ENCODE measurements around the gene SYK. TPM values are rescaled to one million over a fixed set of nuclear protein-coding genes. Genes with fewer than 3 reads are reported as not detected.

Gene SYK
- total and polyA plus RNA-seq, 2 of the 4 experiments (the other 2 are of a cell fraction): not detected

- no peak for DNase-seq
- Histone ChIP-seq H2BK15ac (ENCODE audit: low read depth, low read length) (no peak overlapping the region), H3K27me3 (ENCODE audit: control insufficient read depth, insufficient read depth, low read length) (peaks cover 18% of the 10 kb centered on the region), H2BK120ac (ENCODE audit: low read depth, low read length) (no peak overlapping the region), H2AK5ac (ENCODE audit: low read depth, low read length) (no peak overlapping the region), H3K9ac (ENCODE audit: low read depth, low read length) (no peak overlapping the region), H2AFZ (replicated peaks; ENCODE audit: low read length, poor library complexity) (no peak overlapping the region), H3K23ac (ENCODE audit: low read depth, low read length) (no peak overlapping the region), H3K56ac (ENCODE audit: extremely low read depth, insufficient read depth, low read length) (no peak overlapping the region), H2BK20ac (ENCODE audit: low read depth, low read length) (no peak overlapping the region), H4K5ac (ENCODE audit: low read depth, low read length) (no peak overlapping the region), H3K27ac (ENCODE audit: insufficient read depth, low read length) (no peak overlapping the region), H3K14ac (replicated peaks; ENCODE audit: low read depth, low read length) (no peak overlapping the region), H3K79me1 (ENCODE audit: low read depth in 1 of 2, low read length in 2 of 2) (no peaks in the 10 kb centered on the region), H3K36me3 (ENCODE audit: control insufficient read depth, insufficient read depth, low read length) (no peaks in the 10 kb centered on the region), H4K8ac (ENCODE audit: low read depth in 2 of 2, low read length in 2 of 2) (no peak overlapping the region), H3K9me3 (ENCODE audit: control insufficient read depth, insufficient read depth, low read length) (no peaks in the 10 kb centered on the region), H4K91ac (ENCODE audit: insufficient read depth, low read depth, low read length) (no peak overlapping the region), H3K18ac (ENCODE audit: low read depth, low read length) (no peak overlapping the region), H3K4ac (ENCODE audit: low read depth, low read length) (no peak overlapping the region), H3K4me2 (ENCODE audit: low read depth, low read length) (no peak overlapping the region), H4K20me1 (ENCODE audit: insufficient read depth, low read length) (no peaks in the 10 kb centered on the region), H3K4me1 (ENCODE audit: control insufficient read depth, insufficient read depth, low read length) (no peaks in the 10 kb centered on the region), H3K9me1 (ENCODE audit: insufficient read depth, low read length) (no peaks in the 10 kb centered on the region), H3K4me3 (ENCODE audit: insufficient read depth, low read depth, low read length) (no peak overlapping the region), H2AK9ac (replicated peaks; ENCODE audit: low read depth, low read length, poor library complexity) (no peak overlapping the region), H2BK5ac (ENCODE audit: low read depth, low read length, poor library complexity, severe bottlenecking) (no peak overlapping the region)
- ChIA-PET CTCF (no interaction called here), POLR2A (ENCODE audit: unreplicated experiment) (no interaction called here)
- BruUV-seq (replicated peaks): no TSS peak
- dilution Hi-C loops (cut with HindIII; ENCODE audit: low sequenced_read_pairs, unreplicated experiment) (no loop called here), in situ Hi-C loops (cut with MboI; ENCODE audit: low sequenced_read_pairs) (no loop called here), intact Hi-C loops (cut with micrococcal nuclease) (no loop called here)
- no CpG with 5 or more reads among the region's 8 CpGs for WGBS, 2 experiments (ENCODE audit: extremely low coverage in 2 of 2, insufficient read length in 1 of 2)
- no peak for ATAC-seq (ENCODE audit: low read depth)
- no peak for TF ChIP-seq RCOR1 (IDR thresholded peaks at IDR 0.05; ENCODE audit: insufficient replicate concordance, low read length)
- no peak for TF ChIP-seq ELK1 (IDR thresholded peaks at IDR 0.05; ENCODE audit: borderline replicate concordance, low read depth, low read length)
- no peak for TF ChIP-seq POLR2A (IDR thresholded peaks at IDR 0.05; ENCODE audit: low read depth, low read length)
- no peak for TF ChIP-seq RAD21 (IDR thresholded peaks at IDR 0.05; ENCODE audit: low read length)
- no peak for TF ChIP-seq RFX5 (IDR thresholded peaks at IDR 0.05; ENCODE audit: low read depth, low read length)
- no peak for TF ChIP-seq MAZ (IDR thresholded peaks at IDR 0.05; ENCODE audit: borderline replicate concordance, low read depth, low read length)
- no peak for TF ChIP-seq MXI1 (IDR thresholded peaks at IDR 0.05; ENCODE audit: borderline replicate concordance, low read depth, low read length)
- TF ChIP-seq CEBPB (IDR thresholded peaks at IDR 0.05; ENCODE audit: low read depth, low read length): no peak
- TF ChIP-seq FOS (IDR thresholded peaks at IDR 0.05; ENCODE audit: low read depth, low read length): no peak
- TF ChIP-seq USF2 (IDR thresholded peaks at IDR 0.05; ENCODE audit: low read depth, low read length): no peak
- TF ChIP-seq SMC3 (IDR thresholded peaks at IDR 0.05; ENCODE audit: low read depth, low read length): no peak
These were observed 82.6 kb downstream of the SYK start for GRCh38 chr9:90884178-90884577.
